ENCODE results near the gene FBXW11.

DNA sequence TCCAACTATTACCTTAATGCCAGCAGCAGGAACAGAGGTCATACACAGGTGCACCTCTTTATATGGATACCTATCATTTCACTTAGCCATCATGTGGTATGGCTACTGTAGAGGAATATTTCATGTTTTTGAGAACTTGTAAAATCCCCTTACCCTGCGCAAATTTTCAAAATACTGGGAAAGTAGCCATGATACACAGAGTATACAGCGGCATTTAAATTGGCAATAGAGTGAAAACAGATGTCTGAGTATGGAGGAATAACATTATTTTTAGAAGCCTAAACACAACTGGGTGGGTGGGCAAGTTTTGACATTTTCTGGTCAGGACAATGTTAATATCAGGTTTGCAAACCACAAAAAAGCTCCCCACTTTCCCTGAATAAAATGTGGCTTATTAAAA is 111.4 kb downstream of the FBXW11 start:
- TF ChIP-seq POLR2A (IDR thresholded peaks at IDR 0.05; ENCODE audit: low read length) (no peak), GATA1 (IDR thresholded peaks at IDR 0.05; ENCODE audit: low read depth, low read length) (no peak)

Data from erythroblast (primary cell).